PC-9 (cell line): ENCODE measurements around the gene CACNG8. TPM values are rescaled to one million over a fixed set of nuclear protein-coding genes. Genes with fewer than 3 reads are reported as not detected.
A peak's percentile ranks its signal among the peaks of the same experiment; 100 is the strongest.

Source experiments
- BruUV-seq: library from RNA; stranded (reverse); fragments of 400-500 nt; replicated peaks from 2 replicates; lab custom pipeline; 2021; lab: Mats Ljungman, UMichigan
- CTCF ChIA-PET: fragments of 300-600 bp; sonication (Branson Sonifier 250); formaldehyde crosslinking; loops from one replicate; lab custom pipeline; 2022; ENCODE audit warnings: antibody characterized with exemption; lab: Charles Lee
- POLR2A ChIA-PET: fragments of 300-600 bp; sonication (Branson Sonifier 250); formaldehyde crosslinking; loops from one replicate; lab custom pipeline; 2022; ENCODE audit warnings: antibody characterized with exemption; ENCODE audit not compliant: unreplicated experiment; lab: Charles Lee
- DNase-seq, 2 experiments: peaks; one replicate each; pipeline versions ENCODE4 v3.0.0 to v3.0.0-alpha.2; 2015 to 2022; ENCODE audit warnings: mixed read lengths in 1 of 2
- H2AFZ ChIP-seq: fragments of 200-600 bp; sonication (generic); 2 replicates; pipeline ENCODE4 v1.8.1; 2017; ENCODE audit warnings: antibody characterized with exemption
- H3F3A ChIP-seq: fragments of 200-600 bp; sonication (generic); 2 replicates; pipeline ENCODE4 v1.8.1; 2017; ENCODE audit warnings: antibody characterized with exemption, mild to moderate bottlenecking, low read depth; ENCODE audit not compliant: insufficient read depth
- H3K27ac ChIP-seq: fragments of 200-600 bp; sonication (generic); 2 replicates; pipeline ENCODE4 v1.6.1; 2016; ENCODE audit warnings: mixed run types
- H3K27me3 ChIP-seq: fragments of 200-600 bp; sonication (generic); 2 replicates; pipeline ENCODE4 v1.6.1; 2016; ENCODE audit warnings: low read depth, mixed run types; ENCODE audit not compliant: insufficient read depth
- H3K36me3 ChIP-seq: fragments of 200-600 bp; sonication (generic); 2 replicates; pipeline ENCODE4 v1.6.1; 2016; ENCODE audit warnings: low read depth, mixed run types
- H3K4me1 ChIP-seq: fragments of 200-600 bp; sonication (generic); replicated peaks from 2 replicates; pipeline ENCODE4 v1.6.1; 2016; ENCODE audit warnings: mixed run types; ENCODE audit not compliant: insufficient read depth
- H3K4me2 ChIP-seq: fragments of 200-600 bp; sonication (generic); 2 replicates; pipeline ENCODE4 v1.6.1; 2017; ENCODE audit warnings: mixed run types
- H3K4me3 ChIP-seq: fragments of 200-600 bp; sonication (generic); 2 replicates; pipeline ENCODE4 v1.6.1; 2016; ENCODE audit warnings: mixed run types
- H3K79me2 ChIP-seq: fragments of 200-600 bp; sonication (generic); 2 replicates; pipeline ENCODE4 v1.6.1; 2017; ENCODE audit warnings: low read depth, mixed run types
- H3K9me2 ChIP-seq: fragments of 200-600 bp; sonication (generic); 2 replicates; pipeline ENCODE4 v1.8.1; 2017; ENCODE audit warnings: mild to moderate bottlenecking; ENCODE audit not compliant: insufficient read depth
- H3K9me3 ChIP-seq: fragments of 200-600 bp; sonication (generic); 2 replicates; pipeline ENCODE4 v1.8.1; 2016; ENCODE audit warnings: low read depth; ENCODE audit not compliant: insufficient read depth
- H4K20me1 ChIP-seq: fragments of 200-600 bp; sonication (generic); 2 replicates; pipeline ENCODE4 v1.8.1; 2017; ENCODE audit not compliant: insufficient read depth
- EZH2 ChIP-seq: fragments of 200-600 bp; sonication (generic); IDR thresholded peaks from 2 replicates; pipeline ENCODE4 v1.8.0; 2017; ENCODE audit warnings: antibody characterized with exemption, low read depth
- intact Hi-C: fragments of 100-400 bp; cut with micrococcal nuclease; formaldehyde crosslinking; loops from one replicate; pipeline ENCODE4 v1.10.0; 2022; ENCODE audit not compliant: unreplicated experiment
- total RNA-seq: library from RNA; stranded (reverse); gene quantifications from 2 replicates; pipeline ENCODE4 v1.2.3, GENCODE V29; 2021
- TF ChIP-seq, protein P1 (sequence below): fragments of 200-600 bp; sonication (generic); conservative IDR thresholded peaks from 2 replicates; pipeline ENCODE4 v1.6.1; 2017; ENCODE audit warnings: mixed run types, antibody characterized with exemption, mild to moderate bottlenecking, moderate library complexity

Gene CACNG8
- total RNA-seq, 1 experiment from 2014 or later, result 2.9 TPM

- Histone ChIP-seq H3K9me2 (no peaks in the 10 kb centered on the region), H3K27me3 (no peaks in the 10 kb centered on the region), H3F3A (peaks cover 62% of the 10 kb centered on the region), H3K9me3 (no peaks in the 10 kb centered on the region), H3K4me2 (no peak overlapping the region), H3K4me3 (no peak overlapping the region), H4K20me1 (no peaks in the 10 kb centered on the region), H3K79me2 (no peaks in the 10 kb centered on the region), H3K4me1 (peaks cover 44% of the 10 kb centered on the region), H3K36me3 (no peaks in the 10 kb centered on the region), H3K27ac (no peak overlapping the region), H2AFZ (no peak overlapping the region)
- intact Hi-C loops, result no loop called here
- ChIA-PET POLR2A (no interaction called here), CTCF (no interaction called here)
- TF ChIP-seq, protein P1, sequence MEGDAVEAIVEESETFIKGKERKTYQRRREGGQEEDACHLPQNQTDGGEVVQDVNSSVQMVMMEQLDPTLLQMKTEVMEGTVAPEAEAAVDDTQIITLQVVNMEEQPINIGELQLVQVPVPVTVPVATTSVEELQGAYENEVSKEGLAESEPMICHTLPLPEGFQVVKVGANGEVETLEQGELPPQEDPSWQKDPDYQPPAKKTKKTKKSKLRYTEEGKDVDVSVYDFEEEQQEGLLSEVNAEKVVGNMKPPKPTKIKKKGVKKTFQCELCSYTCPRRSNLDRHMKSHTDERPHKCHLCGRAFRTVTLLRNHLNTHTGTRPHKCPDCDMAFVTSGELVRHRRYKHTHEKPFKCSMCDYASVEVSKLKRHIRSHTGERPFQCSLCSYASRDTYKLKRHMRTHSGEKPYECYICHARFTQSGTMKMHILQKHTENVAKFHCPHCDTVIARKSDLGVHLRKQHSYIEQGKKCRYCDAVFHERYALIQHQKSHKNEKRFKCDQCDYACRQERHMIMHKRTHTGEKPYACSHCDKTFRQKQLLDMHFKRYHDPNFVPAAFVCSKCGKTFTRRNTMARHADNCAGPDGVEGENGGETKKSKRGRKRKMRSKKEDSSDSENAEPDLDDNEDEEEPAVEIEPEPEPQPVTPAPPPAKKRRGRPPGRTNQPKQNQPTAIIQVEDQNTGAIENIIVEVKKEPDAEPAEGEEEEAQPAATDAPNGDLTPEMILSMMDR, result no peak
- no peak for TF ChIP-seq EZH2
- peak in 1 of 2 experiments; percentile 46 for DNase-seq
- BruUV-seq, result no TSS peak
Measured at GRCh38 chr19:54017261-54017660, 54.5 kb downstream of the CACNG8 start.

DNA sequence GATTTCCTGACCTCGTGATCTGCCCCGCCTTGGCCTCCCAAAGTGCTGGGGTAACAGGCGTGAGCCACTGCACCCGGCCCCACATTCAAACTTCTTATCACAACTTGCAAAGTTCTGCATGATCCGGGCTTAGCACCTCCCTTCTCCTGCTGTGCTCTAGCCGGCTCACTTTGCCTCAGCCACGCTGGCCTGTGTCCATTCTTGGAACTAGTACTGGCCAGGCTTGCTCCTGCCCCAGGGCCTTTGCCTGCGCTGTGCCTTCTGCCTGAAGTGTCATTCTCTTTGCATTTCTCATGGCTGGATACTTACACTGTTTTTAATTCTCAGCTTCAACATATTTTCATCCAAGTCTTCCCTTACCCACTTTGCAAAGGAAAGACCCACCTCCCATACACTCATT lies 58.6 kb downstream of the CACNG8 start:
- Histone ChIP-seq H3K4me3 (no peak overlapping the region), H3K9me2 (no peaks in the 10 kb centered on the region), H3K27ac (peak overlapping the region; percentile 94), H3K27me3 (no peaks in the 10 kb centered on the region), H3K4me1 (peaks cover 65% of the 10 kb centered on the region), H3K4me2 (no peak overlapping the region), H4K20me1 (no peaks in the 10 kb centered on the region), H2AFZ (no peak overlapping the region), H3K9me3 (no peaks in the 10 kb centered on the region), H3K36me3 (no peaks in the 10 kb centered on the region), H3F3A (peaks cover 43% of the 10 kb centered on the region), H3K79me2 (no peaks in the 10 kb centered on the region)
- TF ChIP-seq, protein P1, result no peak
- TF ChIP-seq EZH2, result no peak
- DNase-seq, result no peak
- intact Hi-C loops, result loop anchor here (2.0 to 5.0 kb wide), 4 partner anchors 41 to 229 kb away; partner anchors contain the start of genes CACNG7 and PRKCG
- POLR2A ChIA-PET, result no interaction called here
- no TSS peak for BruUV-seq
- CTCF ChIA-PET, result no interaction called here

DNA sequence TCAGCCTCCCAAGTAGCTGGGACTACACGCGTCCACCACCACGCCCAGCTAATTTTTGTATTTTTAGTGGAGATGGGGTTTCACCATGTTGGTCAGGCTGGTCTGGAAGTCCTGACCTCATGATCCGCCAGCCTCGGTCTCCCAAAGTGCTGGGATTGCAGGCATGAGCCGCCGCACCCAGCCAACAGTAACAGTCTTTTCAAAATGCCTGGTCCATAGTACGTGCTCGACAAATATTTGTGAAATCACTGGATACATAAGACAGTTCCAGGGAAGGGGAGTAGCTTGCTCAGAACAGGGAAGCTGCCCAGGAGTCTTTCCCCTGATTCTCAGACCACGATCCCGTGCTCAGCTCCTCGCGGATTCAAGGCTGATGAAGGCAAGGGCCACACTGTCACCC lies 59.2 kb downstream of the CACNG8 start:
- Histone ChIP-seq H3K9me3 (no peaks in the 10 kb centered on the region), H3K27me3 (no peaks in the 10 kb centered on the region), H3K4me1 (peaks cover 64% of the 10 kb centered on the region), H2AFZ (no peak overlapping the region), H4K20me1 (no peaks in the 10 kb centered on the region), H3K79me2 (no peaks in the 10 kb centered on the region), H3K27ac (peak overlapping the region; percentile 8), H3K9me2 (no peaks in the 10 kb centered on the region), H3K36me3 (no peaks in the 10 kb centered on the region), H3K4me2 (no peak overlapping the region), H3K4me3 (no peak overlapping the region), H3F3A (peaks cover 43% of the 10 kb centered on the region)
- DNase-seq, result no peak
- ChIA-PET POLR2A (interaction anchor here (0.6 kb wide), 1 partner anchor 74 kb away, joined by 10 read pairs; no protein-coding TSS in a partner anchor), CTCF (no interaction called here)
- intact Hi-C loops, result loop anchor here (2.0 to 5.0 kb wide), 4 partner anchors 41 to 230 kb away; partner anchors contain the start of genes CACNG7 and PRKCG
- BruUV-seq, result no TSS peak
- TF ChIP-seq, protein P1, result no peak
- TF ChIP-seq EZH2, result no peak
